Colon (tissue), 2 donors: Measurements from ENCODE around the gene ALDH1L1.

ENCODE experiments used
- FAIRE-seq: peaks from 2 replicates; lab custom pipeline; 2012; peaks lifted over from hg19 to GRCh38; lab: Jason Lieb, UNC
- donor health status: control.
- donor health status: control.

The ALDH1L1 gene

DNA sequence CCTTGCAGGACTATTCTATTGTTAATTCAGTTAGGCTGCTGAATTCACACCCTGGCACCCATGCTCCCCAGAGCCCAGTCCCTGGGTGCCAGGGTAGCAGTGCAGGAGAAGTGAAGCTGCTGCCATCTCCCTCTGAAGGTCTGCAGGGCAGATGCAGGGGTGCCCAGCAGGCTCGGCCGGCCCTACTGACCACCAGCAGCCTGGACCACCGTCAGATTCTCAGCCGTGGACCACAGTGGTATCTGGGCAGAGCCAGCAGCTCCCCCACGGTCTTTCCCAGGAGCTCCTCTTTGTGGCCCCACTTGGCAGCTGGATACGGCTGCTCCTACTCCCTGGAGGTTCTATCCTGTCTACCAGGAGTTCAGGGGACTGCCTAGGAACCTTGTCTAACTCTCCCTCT, 46.8 kb downstream of the ALDH1L1 start:
- FAIRE-seq, result no peak

DNA sequence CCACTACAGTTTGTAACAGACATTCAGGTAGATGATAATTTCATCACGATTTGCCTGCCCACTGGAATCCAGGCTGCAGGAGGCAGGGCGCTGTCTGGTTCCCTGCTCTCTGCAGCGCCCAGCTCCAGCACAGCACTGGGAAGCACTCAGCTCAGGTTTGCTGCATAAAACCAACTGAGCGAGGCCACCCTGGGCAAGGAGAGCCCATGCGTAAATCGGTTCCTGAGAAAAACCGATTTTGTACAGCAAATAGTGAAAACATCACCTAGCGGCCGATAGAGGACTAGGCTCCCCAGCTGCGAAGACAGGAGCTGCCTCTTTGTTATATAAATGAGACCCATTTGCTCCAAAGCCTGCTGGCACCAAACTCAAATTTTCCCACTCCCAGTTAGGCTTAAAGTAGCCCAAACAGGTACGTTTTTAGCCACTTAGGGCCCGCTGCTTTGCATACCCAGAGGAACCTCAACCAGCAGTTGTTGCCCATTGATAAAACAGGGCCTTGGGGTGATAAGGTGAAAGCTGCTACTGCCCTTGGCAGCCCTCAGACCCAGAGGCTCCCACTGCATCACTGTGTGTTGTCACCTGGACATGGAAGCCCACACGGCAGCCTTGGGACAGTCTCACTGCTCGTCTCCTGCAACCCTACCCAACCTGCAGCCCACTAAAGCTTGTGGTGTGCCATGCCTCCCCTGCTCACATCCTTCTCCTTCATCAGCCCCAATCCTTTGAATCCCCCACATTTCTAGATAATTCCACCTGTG, 47.5 kb downstream of the ALDH1L1 start:
- FAIRE-seq, result no peak

DNA sequence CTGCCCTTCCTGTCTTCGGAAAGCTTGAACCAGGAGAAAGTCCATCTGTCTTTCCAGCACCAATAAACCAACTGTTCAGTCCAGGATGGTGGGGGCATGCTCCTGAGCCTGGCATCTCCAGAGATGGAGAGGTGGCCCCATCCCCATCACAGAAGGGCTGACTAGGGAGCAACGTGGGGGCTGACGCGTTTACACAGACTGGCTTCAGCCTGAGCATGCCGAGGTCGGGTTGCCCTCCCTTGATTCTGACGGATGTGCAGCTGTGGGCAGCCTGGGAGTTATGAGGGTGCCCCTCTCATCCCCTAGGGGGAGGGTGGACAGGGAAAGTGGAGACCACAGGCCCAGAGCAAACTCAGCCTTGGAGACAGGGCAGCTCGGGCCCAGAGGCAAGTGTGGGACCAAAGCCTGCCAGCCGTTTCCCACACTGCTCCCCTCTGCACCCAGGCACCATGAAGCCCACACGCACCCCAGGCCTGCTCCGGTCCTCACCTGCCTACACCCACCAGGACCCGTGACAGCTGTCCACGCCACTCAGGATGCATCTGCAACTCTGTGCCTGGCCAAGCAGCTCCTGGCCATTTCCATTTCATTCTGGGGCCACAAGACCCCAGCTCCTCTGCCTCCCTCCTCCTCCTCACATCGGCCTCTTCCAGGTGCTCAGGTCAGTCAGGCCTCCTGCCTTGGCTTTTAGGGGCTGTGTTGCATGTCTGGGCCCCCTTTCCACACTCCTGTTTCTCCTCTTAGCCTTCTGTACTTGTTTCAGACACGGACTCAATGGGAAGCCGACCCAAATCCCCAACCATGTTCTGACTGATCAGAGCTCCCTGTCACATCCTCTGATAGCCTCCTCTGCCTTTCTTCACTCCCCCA, 48.3 kb downstream of the ALDH1L1 start:
- FAIRE-seq, result no peak

DNA sequence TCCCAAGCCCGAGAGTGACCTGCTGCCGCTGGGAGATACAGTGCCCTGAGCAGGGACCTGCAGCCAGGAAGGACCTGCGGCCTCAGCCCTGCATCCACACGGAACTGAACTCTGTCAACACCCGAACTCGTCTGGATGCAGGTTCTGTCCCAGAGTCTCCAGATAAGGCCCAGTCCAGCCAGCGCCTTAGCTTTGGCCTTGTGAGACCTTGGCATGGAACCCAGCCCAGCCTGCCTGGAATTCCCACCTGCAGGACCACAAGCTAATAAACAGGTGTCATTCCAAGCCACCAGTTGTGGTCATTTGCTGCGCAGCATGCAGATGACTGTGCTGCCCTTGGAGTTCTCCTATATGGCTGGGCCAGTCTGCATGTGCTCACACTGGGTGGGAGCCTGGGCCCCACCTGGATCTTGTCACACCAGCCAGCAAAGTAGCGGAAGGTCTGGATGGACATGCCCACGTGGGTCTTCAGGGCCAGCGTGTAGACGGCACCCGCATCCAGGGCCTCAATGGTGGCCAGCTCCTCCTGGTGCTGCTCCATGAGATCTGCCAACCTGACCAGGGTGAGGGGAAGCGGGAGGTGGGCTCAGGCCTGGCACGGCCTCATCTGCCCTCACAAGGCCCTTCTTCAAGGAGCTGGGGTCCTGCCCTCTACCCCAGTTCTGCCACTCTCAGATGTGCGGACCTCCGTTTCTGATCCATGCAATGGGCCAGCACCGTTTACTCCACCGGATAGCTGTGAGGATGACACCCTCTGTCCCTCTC, 49.2 kb downstream of the ALDH1L1 start:
- no peak for FAIRE-seq

DNA sequence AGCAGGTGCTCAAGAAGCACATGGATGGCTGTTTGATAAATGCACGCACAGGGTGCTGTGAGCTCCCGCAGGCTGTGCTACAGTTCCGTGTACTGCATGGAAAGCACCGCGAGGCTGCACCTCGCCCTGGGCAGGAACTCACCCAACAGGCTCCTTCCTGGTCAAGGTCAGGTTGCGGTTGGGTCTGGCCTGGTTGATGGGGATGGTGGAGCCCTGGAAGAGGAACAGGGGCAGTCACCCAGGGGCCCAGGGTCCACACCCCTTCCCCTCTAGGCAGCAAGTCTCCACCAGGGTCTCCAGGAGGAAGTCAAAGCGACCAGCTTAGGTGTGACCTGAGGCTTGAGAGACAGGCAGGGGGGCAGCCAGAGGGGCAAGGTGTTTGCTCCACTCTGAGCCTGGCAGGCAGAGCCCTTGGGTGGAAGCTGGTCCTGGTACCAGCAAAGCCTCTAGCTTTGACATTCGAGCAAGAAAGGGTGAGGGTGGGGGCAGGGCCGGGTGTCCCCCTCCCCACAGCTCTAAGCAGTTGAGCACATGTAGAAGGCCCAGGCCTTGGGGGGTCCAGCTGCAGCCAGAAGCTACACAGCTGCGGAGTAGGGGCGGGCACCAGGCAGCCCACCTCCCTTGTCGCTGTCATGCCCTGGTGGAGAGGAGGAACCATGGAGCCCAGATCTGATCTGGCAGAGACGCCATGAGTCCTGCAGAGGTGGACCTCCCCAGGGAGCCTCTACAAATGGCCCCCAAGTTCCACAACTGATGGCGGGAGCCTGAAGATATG, 50.1 kb downstream of the ALDH1L1 start:
- no peak for FAIRE-seq

DNA sequence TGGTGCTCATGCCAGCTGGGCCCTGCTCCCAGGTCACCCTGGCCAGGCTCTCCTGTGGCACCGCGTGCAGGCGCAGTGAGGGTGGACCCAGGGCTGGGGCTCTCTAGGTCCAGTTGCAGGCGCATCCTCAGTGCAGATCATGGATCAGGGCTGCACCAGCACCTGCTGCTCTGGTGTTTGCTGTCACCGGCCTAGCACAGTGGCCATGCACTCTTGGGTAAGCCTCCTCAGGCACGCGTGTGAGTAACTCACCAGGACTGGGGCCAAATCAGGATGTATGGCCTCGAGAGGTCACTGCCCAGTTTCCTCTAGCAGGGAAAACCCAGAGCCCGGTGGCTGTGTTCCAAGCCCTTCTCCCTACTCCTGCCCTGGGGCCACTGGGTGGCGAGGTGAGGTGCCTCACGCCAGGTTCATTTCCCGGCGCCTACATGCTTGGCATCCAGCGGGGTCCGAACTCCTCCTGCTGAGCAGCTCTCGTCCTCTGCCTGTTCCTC, 50.9 kb downstream of the ALDH1L1 start:
- FAIRE-seq, result no peak

DNA sequence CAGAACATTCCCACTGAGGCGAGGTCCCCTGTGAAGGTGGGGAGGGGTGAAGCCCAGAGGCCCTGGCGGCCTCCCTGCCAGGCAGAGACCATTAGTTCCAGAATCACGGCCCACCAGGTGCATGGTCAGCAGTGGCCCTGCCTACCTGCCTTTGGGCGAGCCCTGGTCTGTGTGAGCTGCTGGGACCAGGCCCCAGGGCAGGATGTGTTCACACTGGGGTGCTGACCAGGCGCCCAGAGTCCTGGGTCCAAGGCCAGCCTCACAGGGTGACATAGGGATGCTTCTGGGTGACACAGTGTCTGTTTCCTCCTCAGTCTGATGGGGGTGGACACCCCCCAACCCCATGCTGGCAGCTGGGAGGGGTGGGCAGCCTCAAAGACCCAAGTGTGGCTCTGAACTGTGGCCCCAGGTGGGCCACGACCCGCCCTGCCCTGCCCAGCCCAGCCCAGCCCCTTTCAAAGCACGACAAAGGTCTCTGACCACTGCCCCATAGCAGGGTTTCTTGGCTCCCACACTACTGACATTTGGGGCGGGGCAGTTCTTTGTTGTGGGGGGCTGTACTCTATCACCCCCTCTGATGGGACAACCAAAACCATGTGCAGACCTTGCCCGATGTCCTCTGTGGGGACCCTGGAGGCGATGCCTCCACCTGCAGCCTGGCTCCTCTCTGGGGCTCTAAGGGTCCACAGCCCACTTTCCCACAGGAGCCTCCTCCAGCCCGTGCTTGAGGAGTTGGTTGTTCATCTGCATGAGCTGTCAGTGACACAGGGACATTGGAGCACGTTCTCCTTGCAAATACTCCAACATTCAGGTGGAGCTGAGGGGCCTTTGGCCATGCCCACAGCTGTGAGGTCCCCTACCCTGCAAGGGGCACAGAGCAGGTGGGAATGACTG, 51.6 kb downstream of the ALDH1L1 start:
- no peak for FAIRE-seq

DNA sequence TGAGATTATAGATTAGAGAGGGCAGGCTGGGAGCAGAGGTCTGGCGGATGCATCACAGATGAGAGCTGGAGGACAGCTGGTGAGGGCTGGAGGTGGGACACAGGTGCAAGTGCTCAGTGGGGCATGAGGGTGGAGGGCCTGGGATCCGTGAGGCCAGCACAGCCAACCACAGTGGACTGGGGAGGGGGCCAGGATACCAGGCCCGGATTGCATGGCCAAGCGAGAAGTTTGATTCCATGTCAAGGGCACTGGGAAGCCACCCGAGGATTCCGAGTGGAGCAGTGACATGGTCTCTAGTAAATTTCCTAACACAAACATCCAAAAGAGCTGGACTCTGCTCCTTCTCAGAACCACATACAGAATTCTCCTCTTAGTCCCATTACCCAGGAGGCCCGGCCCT, 52.5 kb downstream of the ALDH1L1 start:
- FAIRE-seq, result no peak

DNA sequence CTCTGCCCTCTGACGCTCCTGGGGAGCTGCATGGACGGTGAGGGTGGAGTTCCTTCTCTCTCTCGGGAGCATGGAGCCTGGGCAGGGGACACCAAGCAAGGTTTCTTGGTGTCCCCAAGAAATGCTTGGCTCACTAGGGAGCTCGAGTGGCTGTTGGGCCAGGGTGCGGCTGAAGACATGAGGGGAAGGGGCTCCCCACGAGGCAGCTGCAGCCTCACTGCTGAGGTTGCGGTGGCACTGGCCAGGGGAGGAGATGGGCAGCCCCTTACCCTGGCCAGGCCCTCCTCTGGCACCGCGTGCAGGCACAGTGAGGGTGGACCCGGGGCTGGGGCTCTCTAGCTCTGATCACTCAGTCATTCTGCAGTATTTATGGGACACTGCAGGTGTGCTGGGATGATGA, 52.9 kb downstream of the ALDH1L1 start:
- FAIRE-seq, result no peak

DNA sequence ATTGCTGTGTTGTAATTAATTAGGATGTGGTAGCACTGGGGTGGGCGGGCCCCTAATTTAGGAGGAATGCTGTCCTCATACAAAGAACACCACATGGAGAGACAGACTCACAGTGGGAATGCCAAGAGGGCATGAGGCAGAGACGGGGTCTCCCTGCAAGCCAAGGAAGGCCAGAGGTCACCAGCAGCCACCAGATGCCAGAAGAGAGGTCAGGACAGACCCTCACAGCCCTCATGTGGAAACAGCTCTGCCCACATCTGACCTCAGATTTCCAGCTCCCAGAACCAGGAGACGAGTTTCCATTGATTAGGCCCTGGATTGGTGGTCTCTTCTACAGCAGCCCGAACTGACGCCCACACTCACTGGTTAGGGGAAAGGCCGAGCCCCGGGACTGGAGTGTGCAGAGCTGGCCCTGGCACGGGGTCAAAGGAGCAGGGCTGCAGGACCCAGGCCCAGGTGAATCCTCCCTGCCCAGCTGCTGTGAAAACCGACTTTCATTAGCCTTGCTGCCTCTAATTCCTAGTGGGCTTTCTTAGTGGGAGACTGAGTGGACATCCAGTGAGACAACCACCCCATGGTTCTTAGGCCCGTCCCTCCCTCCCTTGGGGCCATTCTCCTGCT, 53.5 kb downstream of the ALDH1L1 start:
- no peak for FAIRE-seq

DNA sequence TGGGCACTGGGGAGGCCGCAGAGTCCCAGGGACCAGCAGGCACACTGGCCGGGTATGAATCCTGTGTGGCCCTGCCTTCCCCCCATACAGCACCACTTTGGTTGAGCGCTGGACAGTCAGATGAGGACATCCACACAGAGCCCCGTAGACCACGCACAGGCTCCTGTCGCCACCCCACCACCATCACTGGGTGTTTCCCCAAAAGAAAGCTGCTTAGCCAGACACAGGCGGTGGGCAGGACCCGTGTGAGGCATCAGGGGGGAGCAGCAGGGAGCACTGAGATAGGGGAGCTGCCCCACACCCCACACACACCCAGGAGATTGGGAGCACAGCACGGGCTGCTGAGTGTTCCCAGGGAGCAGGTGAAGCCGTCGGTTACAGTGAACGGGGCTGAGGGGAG, 54.1 kb downstream of the ALDH1L1 start:
- FAIRE-seq, result no peak

DNA sequence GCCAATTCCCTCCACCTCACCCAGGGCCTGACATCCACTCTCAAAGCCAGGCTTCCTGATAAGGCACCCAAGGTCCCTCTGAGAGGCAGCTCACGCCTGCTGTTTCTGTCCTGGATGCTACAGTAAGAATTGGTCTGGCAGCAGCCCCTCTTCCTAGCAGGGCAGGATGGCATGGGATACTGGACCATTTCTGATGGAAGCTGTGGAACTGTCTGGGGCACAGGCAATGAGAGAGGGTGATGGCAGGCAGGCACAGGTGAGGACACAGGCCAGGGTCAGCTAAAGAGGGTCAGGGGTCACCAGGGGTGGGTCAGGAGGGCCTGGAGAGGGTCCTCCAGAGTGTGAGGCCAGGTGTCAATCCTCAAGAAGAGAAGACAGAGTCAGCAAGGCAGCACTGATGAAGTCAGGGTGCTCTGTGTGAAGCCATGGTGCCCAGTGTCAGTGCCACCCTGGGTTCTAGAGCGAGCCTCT, 54.6 kb downstream of the ALDH1L1 start:
- no peak for FAIRE-seq

DNA sequence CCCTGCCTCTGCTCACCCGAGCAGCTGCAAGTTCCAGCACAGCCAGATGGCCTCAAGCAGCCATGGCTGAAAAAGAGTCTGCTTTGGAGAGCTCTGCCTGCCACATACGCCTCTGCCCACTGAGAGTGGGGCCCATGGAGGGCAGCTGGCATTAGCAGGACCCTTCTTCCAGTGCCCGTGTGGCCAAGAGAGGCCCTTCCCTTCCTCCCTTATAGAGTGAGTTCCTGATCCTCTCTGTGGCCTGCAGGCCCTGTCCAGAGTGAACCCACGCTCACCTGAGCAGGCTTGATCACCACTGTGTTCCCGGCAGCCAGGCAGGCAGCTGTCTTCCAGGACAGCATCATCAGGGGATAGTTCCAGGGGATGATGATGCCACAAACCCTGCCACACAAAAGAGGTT, 55.0 kb downstream of the ALDH1L1 start:
- FAIRE-seq, result no peak

DNA sequence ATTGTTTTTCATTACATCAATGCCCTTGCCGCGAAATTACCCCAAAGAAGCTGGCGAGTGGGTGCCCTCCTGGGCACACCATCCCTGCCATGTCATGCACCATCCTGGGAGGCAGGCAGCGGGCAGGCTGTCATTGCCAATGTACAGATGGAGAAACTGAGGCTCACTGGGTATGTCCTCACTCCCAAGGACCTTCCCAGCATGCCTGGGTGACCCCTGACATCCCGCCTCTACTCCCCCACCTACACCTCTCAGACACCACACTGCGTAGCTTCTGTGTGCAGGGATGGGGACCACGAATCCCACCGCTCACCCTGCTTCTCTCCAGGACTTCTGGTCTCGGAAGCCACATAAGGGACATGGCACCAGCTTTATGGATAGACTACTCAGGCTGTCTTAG, 55.5 kb downstream of the ALDH1L1 start:
- no peak for FAIRE-seq

DNA sequence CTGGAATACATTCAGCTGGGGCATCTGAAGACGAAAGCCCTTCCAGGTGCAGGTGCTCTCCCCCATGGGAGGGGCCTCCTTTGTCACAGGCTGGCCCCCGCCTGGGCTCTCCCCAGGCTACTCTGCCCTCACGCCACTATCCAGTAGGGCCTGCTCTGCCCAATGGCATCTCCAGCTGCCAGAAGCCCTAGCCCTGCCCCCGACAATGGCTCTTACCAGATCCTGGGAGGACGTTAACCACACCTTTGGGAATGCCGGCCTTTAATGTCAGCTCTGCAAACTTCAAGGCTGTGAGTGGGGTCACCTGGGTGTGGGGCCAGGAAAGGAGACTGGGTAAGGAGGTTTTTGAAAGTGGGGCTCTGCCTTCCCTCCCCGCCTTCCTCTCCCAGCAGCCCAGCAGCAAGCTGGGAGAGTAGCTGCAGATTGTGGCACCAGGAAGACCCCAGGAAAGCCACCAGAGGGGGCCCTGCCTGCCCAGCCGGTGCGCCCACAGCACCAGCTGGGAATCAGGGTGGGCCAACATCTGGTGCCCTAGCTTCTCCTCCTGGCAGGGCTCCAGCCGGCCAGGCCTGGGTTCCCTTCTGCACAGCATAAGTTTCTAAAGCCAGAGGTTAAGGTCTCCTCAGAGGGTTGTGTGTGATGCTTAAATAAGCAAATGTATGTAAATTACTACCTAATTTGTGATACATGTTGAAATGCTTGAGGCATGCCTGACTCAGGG, 56.1 kb downstream of the ALDH1L1 start:
- no peak for FAIRE-seq

DNA sequence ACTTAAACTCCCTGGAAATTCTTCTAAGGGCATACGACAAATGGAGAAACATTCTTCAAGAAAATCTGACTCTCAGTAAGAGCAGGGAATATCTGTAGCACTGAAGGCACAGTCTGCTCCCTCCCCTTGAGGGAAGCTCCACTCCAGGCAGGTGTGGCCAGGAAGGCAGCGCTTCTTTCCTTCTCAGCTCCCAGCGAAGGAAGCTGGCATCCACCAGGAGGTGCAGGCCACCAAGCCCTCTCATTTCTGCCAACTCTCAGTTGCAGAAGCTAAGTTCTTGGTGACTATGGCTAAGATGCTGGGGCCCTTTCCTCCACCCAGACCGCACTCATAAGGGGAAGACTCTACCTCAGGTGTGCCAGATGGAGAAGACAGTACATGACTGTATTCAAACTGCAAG, 58.8 kb downstream of the ALDH1L1 start:
- FAIRE-seq, result no peak

DNA sequence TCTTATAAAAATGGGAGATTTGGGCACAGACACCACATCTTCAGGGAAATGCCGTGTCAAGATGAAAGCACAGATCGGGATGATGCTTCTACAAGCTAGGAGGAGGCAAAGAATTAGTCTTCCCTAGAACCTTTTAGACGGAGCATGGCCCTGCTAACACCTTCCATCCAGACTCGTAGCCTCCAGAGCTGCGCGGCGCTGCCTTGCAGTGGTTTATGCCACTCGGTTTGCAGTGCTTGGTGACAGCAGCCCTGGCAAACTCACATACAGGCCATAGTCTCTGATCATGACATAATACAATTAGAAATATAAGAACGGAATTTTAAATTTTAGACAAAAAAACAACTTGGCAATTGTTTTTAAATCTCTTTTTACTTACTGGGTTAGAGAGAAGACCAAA, 59.3 kb downstream of the ALDH1L1 start:
- no peak for FAIRE-seq

DNA sequence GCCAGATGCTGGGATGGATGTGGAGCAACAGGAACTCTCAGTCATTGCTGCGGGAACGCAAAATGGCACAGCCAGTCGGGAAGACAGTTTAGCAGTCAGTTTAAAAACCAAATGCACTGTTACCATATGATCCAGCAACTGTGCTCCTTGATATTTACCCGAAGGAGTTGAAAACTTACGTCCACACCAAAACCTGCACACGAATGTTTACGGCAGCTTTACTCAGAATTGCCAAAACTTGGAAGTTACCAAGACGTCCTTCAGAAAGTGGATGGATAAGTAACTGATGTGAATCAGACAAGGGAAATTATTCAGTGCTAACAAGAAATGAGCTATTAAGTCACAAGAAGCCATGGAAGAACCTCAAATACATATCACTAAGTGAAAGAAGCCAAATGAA, 60.4 kb downstream of the ALDH1L1 start:
- no peak for FAIRE-seq

DNA sequence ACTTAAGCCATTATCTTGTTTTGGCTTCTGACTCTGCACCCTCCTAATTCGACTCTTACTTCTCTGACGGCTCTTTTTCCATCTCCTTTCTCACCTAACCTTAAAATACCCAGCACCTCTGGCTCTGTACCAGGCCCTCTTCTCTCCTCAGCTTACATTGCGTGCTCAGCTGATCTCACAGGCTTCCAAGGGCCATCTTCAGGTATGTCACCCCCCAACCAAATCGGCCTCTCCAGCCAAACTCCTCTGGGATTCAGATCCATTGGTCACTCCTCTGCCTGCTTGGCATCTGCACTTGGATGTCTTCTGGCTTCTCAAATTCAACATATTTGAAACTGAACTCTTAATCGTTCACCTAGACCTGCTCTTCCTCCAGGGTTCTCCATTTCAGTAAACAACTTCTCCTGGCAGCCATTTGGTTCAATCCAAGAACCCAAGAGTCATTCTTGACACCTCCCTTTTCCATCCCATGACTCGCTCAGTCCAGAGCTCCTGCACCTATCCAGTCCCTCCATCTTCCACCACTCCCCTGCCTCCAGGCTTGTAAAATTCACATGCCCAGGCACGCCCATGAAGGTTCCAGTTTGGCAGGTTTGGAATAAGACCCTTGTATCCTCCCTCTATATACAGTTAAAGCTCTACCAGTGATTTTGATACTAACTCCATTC, 61.2 kb downstream of the ALDH1L1 start:
- FAIRE-seq, result no peak
